HCT116 (cell line): ENCODE measurements around the gene DHRSX.

Experiments
- RAD21 ChIP-seq: IDR thresholded peaks from 2 replicates; pipeline ENCODE4 v1.6.1; 2012; ENCODE audit warnings: low read depth, mild to moderate bottlenecking
- TF ChIP-seq, protein P1 (sequence below): IDR thresholded peaks from 2 replicates; pipeline ENCODE4 v1.6.1; 2012
- TF ChIP-seq, protein P2 (sequence below), 3 experiments: fragments of 200-600 bp in 1 of 3; sonication (generic) in 1 of 3; IDR thresholded peaks in 2 of 3; conservative IDR thresholded peaks in 1 of 3; 2 replicates each; pipeline ENCODE4 v1.5.1; 2012 to 2017; ENCODE audit warnings: low read depth in 2 of 3, low read length in 2 of 3, antibody characterized with exemption in 1 of 3, borderline replicate concordance in 1 of 3, control low read depth in 1 of 3, mild to moderate bottlenecking in 1 of 3, mixed read lengths in 1 of 3, mixed run types in 1 of 3, moderate library complexity in 1 of 3; ENCODE audit not compliant: insufficient read depth in 1 of 3

DNA sequence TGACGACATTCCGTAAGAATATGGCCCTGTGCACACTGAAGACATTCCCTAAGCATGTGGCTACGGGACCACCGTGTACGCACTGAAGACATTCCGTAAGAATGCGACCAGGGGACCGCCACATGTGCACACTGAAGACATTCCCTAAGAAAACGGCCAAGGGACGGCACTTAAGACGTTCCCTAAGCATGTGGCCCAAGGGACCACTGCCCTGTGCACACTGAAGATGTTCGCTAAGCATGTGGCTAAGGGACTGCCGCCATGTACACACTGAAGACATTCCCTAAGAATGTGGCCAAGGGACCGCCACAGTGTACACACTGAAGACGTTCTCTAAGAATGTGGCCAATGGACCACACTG is 21.4 kb downstream of the DHRSX start:
- TF ChIP-seq RAD21, result no peak
- TF ChIP-seq, protein P1, sequence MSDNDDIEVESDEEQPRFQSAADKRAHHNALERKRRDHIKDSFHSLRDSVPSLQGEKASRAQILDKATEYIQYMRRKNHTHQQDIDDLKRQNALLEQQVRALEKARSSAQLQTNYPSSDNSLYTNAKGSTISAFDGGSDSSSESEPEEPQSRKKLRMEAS, result no peak
- TF ChIP-seq, protein P2, sequence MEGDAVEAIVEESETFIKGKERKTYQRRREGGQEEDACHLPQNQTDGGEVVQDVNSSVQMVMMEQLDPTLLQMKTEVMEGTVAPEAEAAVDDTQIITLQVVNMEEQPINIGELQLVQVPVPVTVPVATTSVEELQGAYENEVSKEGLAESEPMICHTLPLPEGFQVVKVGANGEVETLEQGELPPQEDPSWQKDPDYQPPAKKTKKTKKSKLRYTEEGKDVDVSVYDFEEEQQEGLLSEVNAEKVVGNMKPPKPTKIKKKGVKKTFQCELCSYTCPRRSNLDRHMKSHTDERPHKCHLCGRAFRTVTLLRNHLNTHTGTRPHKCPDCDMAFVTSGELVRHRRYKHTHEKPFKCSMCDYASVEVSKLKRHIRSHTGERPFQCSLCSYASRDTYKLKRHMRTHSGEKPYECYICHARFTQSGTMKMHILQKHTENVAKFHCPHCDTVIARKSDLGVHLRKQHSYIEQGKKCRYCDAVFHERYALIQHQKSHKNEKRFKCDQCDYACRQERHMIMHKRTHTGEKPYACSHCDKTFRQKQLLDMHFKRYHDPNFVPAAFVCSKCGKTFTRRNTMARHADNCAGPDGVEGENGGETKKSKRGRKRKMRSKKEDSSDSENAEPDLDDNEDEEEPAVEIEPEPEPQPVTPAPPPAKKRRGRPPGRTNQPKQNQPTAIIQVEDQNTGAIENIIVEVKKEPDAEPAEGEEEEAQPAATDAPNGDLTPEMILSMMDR (IDR thresholded peaks at IDR 0.05 in 2 of 3, conservative IDR thresholded peaks at IDR 0.05 in 1 of 3; ENCODE audit: borderline replicate concordance in 1 of 3, insufficient read depth in 1 of 3, low read depth in 2 of 3, low read length in 2 of 3), result no peak
